Lower leg skin (tissue), 4 donors: Measurements from ENCODE around the gene ARPP21. TPM values are rescaled to one million over a fixed set of nuclear protein-coding genes. Genes with fewer than 3 reads are reported as not detected.

Source experiments
- DNase-seq, 2 donors: peaks; one replicate each; pipeline ENCODE4 v3.0.0-alpha.2; 2019; ENCODE audit warnings: low spot score in 2 of 2
- H3K4me3 ChIP-seq: fragments of 200-600 bp; sonication (generic); 2 replicates; pipeline ENCODE4 v1.5.1; 2017; ENCODE audit warnings: mild to moderate bottlenecking, low read depth; ENCODE audit not compliant: poor library complexity, severe bottlenecking
- POLR2A ChIP-seq, 2 donors: fragments of 450-650 bp; IDR thresholded peaks; one replicate each; pipeline ENCODE4 v1.6.1; 2016 to 2017; ENCODE audit warnings: antibody characterized with exemption in 2 of 2, mild to moderate bottlenecking in 1 of 2, moderate library complexity in 1 of 2
- WGBS, 2 donors: methylation state at CpG; one replicate each; pipeline ENCODE4 v1.1.5; 2018; 5-methylcytosine and 5-hydroxymethylcytosine counted together
- intact Hi-C: fragments of 100-400 bp; cut with DNase I; formaldehyde crosslinking; loops from one replicate; pipeline ENCODE4 v1.15.0; 2023; ENCODE audit warnings: low total_unique reads
- total RNA-seq, 4 donors: library from RNA; depleted of rRNA; stranded (reverse); fragments of >200 nt; gene quantifications; one replicate each; pipeline ENCODE4 v1.1.0, GENCODE V29; 2016
- TF ChIP-seq, protein P1 (sequence below), 3 donors: fragments of 450-650 bp; IDR thresholded peaks; one replicate each; pipeline ENCODE4 v1.5.1; 2016; ENCODE audit warnings: antibody characterized with exemption in 3 of 3, mild to moderate bottlenecking in 3 of 3, moderate library complexity in 2 of 3

Gene ARPP21
- total RNA-seq, 4 donors from 2014 or later: not detected

- 82 to 86% methylated on average over 4 of the region's 4 CpGs for WGBS, 2 donors
- no peak for DNase-seq
- H3K4me3 ChIP-seq: no peak overlapping the region
- TF ChIP-seq POLR2A (IDR thresholded peaks at IDR 0.05): no peak
- TF ChIP-seq, protein P1, sequence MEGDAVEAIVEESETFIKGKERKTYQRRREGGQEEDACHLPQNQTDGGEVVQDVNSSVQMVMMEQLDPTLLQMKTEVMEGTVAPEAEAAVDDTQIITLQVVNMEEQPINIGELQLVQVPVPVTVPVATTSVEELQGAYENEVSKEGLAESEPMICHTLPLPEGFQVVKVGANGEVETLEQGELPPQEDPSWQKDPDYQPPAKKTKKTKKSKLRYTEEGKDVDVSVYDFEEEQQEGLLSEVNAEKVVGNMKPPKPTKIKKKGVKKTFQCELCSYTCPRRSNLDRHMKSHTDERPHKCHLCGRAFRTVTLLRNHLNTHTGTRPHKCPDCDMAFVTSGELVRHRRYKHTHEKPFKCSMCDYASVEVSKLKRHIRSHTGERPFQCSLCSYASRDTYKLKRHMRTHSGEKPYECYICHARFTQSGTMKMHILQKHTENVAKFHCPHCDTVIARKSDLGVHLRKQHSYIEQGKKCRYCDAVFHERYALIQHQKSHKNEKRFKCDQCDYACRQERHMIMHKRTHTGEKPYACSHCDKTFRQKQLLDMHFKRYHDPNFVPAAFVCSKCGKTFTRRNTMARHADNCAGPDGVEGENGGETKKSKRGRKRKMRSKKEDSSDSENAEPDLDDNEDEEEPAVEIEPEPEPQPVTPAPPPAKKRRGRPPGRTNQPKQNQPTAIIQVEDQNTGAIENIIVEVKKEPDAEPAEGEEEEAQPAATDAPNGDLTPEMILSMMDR (IDR thresholded peaks at IDR 0.05): no peak
- intact Hi-C loops: no loop called here
Observed at GRCh38 chr3:35737934-35738706, 98.8 kb downstream of the ARPP21 start.

DNA sequence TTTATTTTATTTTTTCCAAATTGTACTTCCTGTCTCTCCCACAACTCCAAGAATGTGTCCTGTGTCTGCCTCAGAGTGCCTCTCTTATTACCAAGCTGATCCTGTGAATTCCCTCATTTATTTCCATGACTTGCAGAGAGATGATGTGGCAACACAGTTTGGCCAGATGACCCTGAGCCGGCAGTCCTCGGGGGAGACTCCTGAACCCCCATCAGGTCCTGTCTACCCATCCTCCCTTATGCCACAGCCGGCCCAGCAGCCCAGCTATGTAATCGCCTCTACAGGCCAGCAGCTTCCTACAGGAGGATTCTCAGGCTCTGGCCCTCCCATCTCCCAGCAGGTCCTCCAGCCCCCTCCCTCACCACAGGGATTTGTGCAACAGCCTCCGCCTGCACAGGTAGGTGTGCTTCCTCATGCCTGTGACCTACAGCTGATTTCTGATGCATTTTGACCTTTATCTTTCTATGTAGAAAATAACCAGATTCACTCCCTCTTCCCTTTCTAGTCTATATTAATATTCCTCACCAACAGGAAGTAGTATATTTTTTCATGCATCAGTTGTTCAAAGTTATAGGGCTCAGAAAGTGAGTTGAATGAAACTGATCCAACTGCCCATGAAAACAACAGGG lies 100.0 kb downstream of the ARPP21 start:
- TF ChIP-seq, protein P1 (IDR thresholded peaks at IDR 0.05): no peak
- TF ChIP-seq POLR2A (IDR thresholded peaks at IDR 0.05): no peak
- no peak for DNase-seq
- no peak overlapping the region for H3K4me3 ChIP-seq
- 55 to 59% methylated on average over 5 of the region's 5 CpGs for WGBS, 2 donors
- intact Hi-C loops: no loop called here

GRCh38 chr3:35739964-35740527 lies 100.7 kb downstream of the ARPP21 start:
- H3K4me3 ChIP-seq: no peak overlapping the region
- intact Hi-C loops: no loop called here
- DNase-seq: no peak
- TF ChIP-seq POLR2A (IDR thresholded peaks at IDR 0.05): no peak
- TF ChIP-seq, protein P1 (IDR thresholded peaks at IDR 0.05): no peak
- 73 to 75% methylated on average over 2 of the region's 2 CpGs for WGBS, 2 donors

DNA sequence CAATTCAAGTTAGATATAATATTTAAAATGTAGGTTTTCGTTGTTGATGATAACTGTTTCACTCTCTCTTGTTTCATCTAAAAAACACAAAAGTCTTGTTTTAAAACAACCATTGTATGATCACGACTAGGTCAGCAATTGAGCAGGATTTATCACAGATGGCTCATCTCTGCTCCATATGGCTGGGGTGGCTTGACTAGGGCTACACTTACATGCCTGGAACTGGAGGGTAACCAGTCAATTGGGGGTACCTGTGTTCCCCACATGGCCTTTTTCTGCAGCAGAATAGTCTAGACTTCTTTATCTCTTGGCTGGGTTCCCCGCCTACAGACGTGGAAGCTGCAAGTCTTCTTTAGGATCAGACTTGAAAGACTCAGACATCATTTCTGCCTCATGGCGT lies 103.9 kb downstream of the ARPP21 start:
- no peak for TF ChIP-seq POLR2A (IDR thresholded peaks at IDR 0.05)
- no peak overlapping the region for H3K4me3 ChIP-seq
- 75 to 77% methylated on average over 5 of the region's 5 CpGs for WGBS, 2 donors
- no peak for DNase-seq
- intact Hi-C loops: no loop called here

- intact Hi-C loops: no loop called here
- H3K4me3 ChIP-seq: no peak overlapping the region
- TF ChIP-seq, protein P1 (IDR thresholded peaks at IDR 0.05): no peak
- TF ChIP-seq POLR2A (IDR thresholded peaks at IDR 0.05): no peak
- 52 to 57% methylated on average over 10 of the region's 10 CpGs for WGBS, 2 donors
- no peak for DNase-seq
Observed at GRCh38 chr3:35744419-35744818, 105.1 kb downstream of the ARPP21 start.

DNA sequence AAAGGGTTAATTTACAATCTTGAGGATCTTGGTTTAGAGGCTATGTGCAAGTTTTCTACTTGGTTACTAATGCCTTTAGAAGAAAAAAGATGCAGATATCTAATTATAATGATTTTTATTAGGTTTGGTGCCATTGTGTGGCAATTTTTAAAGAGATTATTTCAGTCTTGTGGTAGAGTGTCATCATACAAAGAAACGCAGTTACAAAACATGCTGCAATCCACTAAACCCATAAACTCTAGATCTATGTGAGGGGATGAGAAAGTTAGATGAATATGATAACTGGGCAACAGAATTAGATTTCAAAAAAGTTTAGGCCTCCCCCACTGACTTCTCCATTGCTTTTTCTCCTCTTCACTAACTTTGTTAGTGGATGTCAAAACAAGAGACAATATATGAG lies 106.0 kb downstream of the ARPP21 start:
- WGBS, 2 donors: 71 to 74% methylated on average over 1 of the region's 1 CpG
- DNase-seq: no peak
- no peak overlapping the region for H3K4me3 ChIP-seq
- TF ChIP-seq, protein P1 (IDR thresholded peaks at IDR 0.05): no peak
- no peak for TF ChIP-seq POLR2A (IDR thresholded peaks at IDR 0.05)
- intact Hi-C loops: no loop called here
